Measurements from ENCODE around the gene FMO3. TPM values are rescaled to one million over a fixed set of nuclear protein-coding genes. Genes with fewer than 3 reads are reported as not detected.

FMO3 gene
- total RNA-seq, 2 donors from 2014 or later: 2.6 to 8.8 TPM

DNA sequence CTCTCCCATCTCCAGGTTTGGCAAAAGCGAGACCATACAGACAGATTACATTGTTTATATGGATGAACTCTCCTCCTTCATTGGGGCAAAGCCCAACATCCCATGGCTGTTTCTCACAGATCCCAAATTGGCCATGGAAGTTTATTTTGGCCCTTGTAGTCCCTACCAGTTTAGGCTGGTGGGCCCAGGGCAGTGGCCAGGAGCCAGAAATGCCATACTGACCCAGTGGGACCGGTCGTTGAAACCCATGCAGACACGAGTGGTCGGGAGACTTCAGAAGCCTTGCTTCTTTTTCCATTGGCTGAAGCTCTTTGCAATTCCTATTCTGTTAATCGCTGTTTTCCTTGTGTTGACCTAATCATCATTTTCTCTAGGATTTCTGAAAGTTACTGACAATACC is 26.4 kb downstream of the FMO3 start:
- Histone ChIP-seq H3K9me3 (no peaks in the 10 kb centered on the region), H3K27me3 (no peaks in the 10 kb centered on the region), H3K4me1 (no peaks in the 10 kb centered on the region), H3K27ac (no peak overlapping the region), H3K4me3 (no peak overlapping the region), H3K36me3 (replicated peaks in 1 of 2; ENCODE audit: insufficient read depth in 1 of 2, low read depth in 2 of 2) (no peaks in the 10 kb centered on the region)
- WGBS, 2 donors: 72 to 75% methylated on average over 6 of the region's 6 CpGs
- DNase-seq (no peak), ATAC-seq (no peak)
- TF ChIP-seq, protein P1, sequence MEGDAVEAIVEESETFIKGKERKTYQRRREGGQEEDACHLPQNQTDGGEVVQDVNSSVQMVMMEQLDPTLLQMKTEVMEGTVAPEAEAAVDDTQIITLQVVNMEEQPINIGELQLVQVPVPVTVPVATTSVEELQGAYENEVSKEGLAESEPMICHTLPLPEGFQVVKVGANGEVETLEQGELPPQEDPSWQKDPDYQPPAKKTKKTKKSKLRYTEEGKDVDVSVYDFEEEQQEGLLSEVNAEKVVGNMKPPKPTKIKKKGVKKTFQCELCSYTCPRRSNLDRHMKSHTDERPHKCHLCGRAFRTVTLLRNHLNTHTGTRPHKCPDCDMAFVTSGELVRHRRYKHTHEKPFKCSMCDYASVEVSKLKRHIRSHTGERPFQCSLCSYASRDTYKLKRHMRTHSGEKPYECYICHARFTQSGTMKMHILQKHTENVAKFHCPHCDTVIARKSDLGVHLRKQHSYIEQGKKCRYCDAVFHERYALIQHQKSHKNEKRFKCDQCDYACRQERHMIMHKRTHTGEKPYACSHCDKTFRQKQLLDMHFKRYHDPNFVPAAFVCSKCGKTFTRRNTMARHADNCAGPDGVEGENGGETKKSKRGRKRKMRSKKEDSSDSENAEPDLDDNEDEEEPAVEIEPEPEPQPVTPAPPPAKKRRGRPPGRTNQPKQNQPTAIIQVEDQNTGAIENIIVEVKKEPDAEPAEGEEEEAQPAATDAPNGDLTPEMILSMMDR (IDR thresholded peaks at IDR 0.05): no peak
- no peak for TF ChIP-seq POLR2A (IDR thresholded peaks at IDR 0.05)
- intact Hi-C loops (cut with DNase I): no loop called here

DNA sequence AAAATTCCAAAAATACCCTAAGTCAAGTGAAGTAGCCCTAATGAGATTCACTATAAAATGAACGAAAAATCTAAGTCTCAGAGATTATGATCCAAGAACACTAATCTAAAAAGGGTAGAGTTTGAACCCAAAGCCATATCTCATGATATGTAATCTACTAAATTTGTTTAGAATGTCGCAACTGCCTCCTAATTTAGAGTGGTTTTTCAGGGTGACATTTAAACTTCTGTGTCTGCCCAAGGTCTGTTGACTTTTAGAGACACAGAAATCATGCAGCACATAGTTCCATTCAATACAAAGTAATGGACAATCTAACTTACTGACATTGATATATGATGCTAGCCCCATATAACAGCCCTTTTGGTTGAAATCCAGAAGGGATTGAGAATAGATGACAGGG is 28.9 kb downstream of the FMO3 start:
- intact Hi-C loops (cut with DNase I): no loop called here
- 9 to 23% methylated on average over 2 of the region's 2 CpGs for WGBS, 2 donors
- TF ChIP-seq POLR2A (IDR thresholded peaks at IDR 0.05): no peak
- TF ChIP-seq, protein P1 (IDR thresholded peaks at IDR 0.05): no peak
- Histone ChIP-seq H3K9me3 (no peaks in the 10 kb centered on the region), H3K4me3 (no peak overlapping the region), H3K4me1 (peaks cover 8% of the 10 kb centered on the region), H3K36me3 (replicated peaks in 1 of 2; ENCODE audit: insufficient read depth in 1 of 2, low read depth in 2 of 2) (no peaks in the 10 kb centered on the region), H3K27me3 (no peaks in the 10 kb centered on the region), H3K27ac (no peak overlapping the region)
- DNase-seq (no peak), ATAC-seq (no peak)

DNA sequence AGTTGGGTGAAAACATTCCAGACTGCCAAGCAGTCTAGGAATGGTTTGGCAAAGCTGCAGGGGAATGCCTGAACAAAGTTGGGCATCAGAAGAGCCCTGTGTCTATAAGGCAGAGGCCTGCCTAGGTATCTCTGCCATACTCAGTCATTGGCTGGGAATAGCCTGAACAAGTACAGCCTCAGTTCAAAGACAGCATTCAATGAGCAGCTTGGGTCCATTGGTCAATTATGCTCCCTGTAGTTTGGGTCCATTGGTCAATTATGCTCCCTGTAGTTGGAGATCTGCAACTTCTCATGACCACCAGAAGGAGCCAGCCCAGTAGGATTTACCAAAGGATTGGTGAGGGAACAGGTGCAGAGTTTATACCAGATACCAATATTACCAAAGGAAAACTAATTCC is 31.6 kb downstream of the FMO3 start:
- Histone ChIP-seq H3K36me3 (replicated peaks in 1 of 2; ENCODE audit: insufficient read depth in 1 of 2, low read depth in 2 of 2) (no peaks in the 10 kb centered on the region), H3K4me3 (no peak overlapping the region), H3K27ac (no peak overlapping the region), H3K27me3 (no peaks in the 10 kb centered on the region), H3K4me1 (peaks cover 8% of the 10 kb centered on the region), H3K9me3 (no peaks in the 10 kb centered on the region)
- ATAC-seq: no peak
- TF ChIP-seq, protein P1 (IDR thresholded peaks at IDR 0.05): no peak
- TF ChIP-seq POLR2A (IDR thresholded peaks at IDR 0.05): no peak
- intact Hi-C loops (cut with DNase I): no loop called here
- DNase-seq: no peak

DNA sequence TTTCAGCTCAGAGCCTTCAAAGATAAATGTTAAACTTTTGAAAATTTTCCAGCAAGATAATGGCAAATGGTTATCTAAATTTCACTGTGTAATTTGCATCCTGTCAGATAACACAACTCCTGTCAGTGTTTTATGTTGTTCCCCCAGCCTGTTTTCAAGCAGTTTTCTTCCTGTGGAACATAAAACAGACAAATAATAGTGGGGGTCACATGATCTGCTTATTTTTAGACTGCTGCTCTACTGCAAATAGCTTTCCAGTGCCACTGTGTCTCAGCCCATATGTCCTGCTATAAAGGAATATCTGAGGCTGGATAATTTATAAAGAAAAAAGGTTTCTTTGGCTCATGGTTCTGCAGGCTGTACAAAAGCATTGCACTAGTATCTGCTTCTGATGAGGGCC is 32.2 kb downstream of the FMO3 start:
- Histone ChIP-seq H3K4me3 (no peak overlapping the region), H3K27me3 (no peaks in the 10 kb centered on the region), H3K36me3 (replicated peaks in 1 of 2; ENCODE audit: insufficient read depth in 1 of 2, low read depth in 2 of 2) (no peaks in the 10 kb centered on the region), H3K4me1 (peaks cover 8% of the 10 kb centered on the region), H3K9me3 (no peaks in the 10 kb centered on the region), H3K27ac (no peak overlapping the region)
- ATAC-seq: no peak
- intact Hi-C loops (cut with DNase I): no loop called here
- DNase-seq: no peak
- TF ChIP-seq POLR2A (IDR thresholded peaks at IDR 0.05): no peak
- TF ChIP-seq, protein P1 (IDR thresholded peaks at IDR 0.05): no peak

DNA sequence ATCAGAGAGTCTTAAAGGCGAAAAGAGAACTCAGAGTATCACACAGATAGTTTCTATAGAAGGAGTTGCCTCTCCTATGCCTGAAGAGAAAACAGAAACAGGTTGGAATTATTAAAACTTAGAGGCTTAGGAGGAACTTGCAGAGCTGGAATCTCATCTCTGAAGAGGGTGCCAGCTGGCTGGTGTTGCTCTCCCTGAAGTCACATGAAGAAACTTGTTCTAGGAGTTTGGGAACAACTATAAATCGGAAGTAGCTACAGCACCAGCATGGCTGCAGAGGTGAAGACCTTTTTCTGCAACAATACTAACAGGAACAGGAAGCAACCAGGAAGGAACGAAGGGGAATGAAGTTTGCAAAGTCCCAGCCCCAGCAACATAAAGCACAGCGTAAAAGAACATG is 35.8 kb downstream of the FMO3 start:
- Histone ChIP-seq H3K4me1 (peaks cover 8% of the 10 kb centered on the region), H3K4me3 (no peak overlapping the region), H3K27ac (no peak overlapping the region), H3K9me3 (no peaks in the 10 kb centered on the region), H3K27me3 (no peaks in the 10 kb centered on the region), H3K36me3 (replicated peaks in 1 of 2; ENCODE audit: insufficient read depth in 1 of 2, low read depth in 2 of 2) (no peaks in the 10 kb centered on the region)
- TF ChIP-seq, protein P1 (IDR thresholded peaks at IDR 0.05): no peak
- no peak for TF ChIP-seq POLR2A (IDR thresholded peaks at IDR 0.05)
- WGBS, 2 donors: 54 to 64% methylated on average over 4 of the region's 4 CpGs
- DNase-seq (peak in 1 of 4 donors; percentile 20), ATAC-seq (no peak)
- intact Hi-C loops (cut with DNase I): no loop called here

Measured in body of pancreas (tissue), 4 donors.